NCI-H128 (cell line): ENCODE measurements around the gene F13A1.

Experiments used
- DNase-seq: peaks from one replicate; lab custom pipeline; 2025; ENCODE audit not compliant: unreplicated experiment; lab: John Stamatoyannopoulos, UW

Gene F13A1

DNA sequence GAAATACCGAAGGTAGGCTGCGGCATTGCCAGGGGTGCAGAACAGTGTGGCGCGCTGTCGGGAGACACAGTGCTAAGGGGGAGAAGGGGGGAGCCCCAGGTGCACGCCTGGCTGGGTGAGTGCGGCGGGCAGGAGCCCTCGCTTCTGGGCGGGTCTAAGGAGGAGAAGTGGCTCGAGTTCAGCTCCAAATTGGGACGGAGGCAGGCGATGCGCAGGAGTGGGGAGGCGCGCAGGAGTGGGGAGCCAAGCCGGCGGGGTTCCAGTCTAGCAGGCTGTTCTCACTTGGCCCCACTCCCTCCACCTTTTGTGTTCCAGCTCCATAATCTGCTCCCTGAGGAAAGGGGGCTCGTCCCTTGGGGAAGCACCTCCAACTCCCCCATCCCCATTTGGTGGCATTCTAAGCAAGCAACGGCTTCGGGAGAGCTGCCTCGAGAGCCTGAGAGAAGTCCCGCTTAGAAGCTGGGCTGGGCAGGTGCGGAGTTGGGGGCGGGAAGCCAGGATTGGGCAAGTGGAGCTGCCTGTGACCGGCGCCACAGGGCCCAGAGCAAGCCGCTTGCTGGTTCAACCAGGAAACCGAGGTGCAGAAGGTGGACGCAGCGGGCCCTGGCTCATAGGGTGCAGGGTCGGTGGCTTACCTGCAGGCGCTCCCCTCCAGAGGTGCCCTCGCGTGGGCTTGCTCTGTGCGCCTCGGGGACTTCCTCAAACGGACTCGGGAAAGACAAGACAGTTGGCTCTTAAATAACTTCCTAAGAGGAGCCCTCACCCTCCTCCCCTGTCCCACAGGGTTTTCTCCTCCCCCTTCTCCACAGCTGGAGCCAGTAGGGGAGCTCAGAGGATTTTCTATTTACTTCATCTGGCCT is at the start of gene F13A1:
TSS of gene F13A1 (minus strand) at position 711 of the 860 bp plus-strand sequence. CDS start 1,998 bp downstream, outside the sequence.
- DNase-seq = no peak

DNA sequence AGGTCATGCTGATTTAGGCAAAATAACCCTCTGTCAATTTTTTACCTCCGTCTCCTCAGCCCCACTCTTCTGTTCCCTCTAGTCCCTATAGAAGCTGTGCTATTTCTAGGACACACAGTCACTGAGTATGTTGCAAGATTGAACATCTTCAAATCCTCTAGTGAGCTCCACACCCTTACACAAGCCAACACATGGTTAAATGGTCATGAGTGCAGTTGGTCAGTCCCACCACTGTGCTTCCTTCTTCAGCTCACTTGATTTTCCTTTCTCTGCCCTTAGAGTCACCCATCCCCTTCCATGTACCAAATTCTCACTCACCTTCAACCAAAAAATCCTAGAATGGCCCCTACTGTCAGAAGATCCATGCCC is 48.2 kb upstream of the F13A1 start:
- DNase-seq = no peak

DNA sequence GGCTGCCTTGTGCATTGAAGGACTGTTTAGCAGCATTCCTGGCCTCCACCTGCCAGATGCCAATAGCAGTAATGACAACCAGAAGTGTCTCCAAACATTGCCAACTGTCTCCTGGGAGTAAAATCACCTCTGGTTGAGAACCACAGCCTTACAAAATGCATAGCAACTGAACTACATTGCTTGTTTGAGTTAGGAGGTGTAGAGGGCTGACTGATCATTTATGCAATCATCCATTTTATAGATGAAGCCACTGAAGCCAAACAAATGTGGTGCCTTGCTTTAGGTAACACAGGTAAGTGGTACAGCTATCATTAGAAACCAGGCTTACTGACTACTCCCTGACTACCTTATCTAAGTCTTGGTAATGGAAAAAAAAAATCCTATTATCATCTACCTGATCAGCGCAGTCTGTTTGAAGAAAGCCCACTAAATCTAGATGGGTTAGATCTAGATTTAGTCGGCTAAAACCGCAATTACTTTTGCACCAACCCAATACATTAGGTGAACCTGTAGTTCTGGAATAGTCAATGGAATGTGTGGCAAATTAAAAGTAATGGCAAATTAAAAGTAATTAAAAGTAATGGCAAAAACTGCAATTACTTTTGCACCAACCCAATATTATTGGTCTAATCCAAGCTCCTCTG is 47.7 kb upstream of the F13A1 start:
- DNase-seq = no peak

DNA sequence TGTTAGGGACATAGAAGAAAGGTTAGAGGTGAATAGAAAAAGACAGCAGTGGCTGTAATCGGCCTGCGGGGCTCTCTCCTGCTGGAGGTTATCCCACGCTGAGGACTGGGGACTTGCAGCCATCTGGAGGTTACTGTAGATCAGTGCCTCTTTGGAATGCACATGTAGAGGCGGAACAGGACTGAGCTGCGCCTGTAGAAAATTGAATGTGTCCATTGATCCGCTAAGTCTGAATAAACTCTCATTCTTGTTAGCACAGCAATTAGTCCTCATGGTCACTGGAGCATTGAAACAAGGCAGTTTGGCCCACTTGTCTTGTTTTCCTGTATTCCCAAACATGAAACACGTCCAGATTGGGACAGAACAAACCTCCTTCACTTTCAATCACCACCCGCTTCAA is 46.3 kb upstream of the F13A1 start:
- no peak for DNase-seq

DNA sequence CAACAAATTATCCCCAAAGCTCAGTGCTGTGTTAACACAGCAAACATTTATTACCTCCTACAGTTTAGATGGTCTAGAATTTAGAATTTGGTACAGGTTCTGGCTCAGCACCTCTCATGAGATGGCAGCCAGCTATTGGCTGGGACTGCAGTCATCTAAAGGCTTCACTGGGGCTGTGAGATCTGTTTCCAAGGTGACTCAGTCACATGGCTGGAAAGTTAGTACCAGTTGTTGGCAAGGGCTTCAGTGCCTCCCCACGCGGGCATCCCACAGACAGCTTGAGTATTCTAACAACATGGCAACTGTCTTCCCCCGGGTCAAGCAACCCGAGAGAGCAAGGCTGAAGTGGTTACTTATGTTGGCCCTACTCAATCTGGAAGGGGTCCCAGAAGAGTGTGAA is 44.8 kb upstream of the F13A1 start:
- DNase-seq = no peak

DNA sequence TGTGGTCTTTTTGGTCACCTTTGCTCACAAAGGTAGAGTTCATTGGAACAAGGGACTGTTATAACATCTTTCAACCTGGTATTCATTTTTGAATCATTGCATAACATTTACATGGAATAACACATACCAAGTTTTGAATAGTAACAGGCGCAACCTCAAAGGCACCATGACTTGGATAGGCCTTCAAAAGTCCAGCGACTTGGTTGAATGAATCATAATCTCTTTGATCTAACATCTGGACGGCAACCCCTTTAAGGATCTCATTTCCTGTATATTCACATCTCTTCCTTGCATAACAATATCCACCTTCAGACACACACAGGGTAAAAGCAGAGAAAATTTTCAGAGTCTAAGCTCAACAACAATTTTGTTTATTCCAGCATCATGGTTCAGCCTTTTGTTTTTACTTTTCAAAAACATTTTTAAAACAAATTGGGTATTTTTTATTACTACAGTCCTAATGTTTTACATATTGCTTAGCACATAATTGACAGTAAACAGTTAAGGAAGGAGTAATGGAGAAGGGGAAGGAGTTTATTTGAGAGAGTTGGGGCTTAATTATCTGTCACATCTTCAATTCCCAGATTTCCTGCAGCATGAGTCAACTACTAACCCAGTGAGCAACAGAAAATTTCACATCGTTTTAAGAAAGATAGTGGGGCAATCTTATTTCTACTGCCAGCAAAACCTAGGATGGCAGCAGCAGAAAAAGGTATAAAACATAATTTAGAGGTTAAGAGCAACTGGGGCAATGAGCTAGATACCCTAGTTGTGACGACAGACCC is 41.8 kb upstream of the F13A1 start:
- DNase-seq = no peak

DNA sequence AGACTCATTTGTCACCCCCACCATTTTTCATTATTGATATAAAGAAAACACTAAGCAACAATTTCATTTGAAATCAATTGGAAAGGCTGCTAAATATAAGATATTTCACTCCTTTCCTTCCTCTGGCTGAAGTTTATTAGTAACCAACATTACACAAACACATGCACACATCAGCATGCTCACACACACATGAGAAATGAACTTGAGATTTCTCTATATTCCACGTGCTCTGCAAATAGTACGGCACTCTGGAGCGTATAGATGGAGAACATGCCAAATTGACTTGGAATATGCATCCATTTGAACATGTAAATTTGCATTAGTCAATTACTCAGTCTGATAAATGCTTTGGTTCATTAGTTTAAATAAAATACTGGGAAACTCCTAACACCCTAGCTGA is 37.1 kb upstream of the F13A1 start:
- DNase-seq = no peak

DNA sequence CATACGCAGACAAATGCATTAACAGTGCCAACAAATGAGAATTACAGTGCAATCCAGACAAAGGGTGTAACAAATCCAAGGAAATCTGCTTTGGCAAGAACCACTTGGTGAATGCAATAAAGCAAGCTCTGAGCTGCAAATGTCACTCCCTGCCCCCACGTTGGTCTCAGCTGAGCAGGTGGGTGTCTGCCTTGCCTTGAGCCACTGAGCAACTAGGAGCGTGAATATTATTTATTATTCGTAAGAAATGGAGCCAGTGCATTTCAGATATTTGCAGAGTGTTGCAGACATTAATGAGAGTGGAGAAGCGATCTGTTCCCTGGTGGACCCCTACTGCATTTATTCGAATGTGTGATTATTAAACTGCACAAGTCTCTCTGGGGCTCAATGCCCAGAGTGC is 36.6 kb upstream of the F13A1 start:
- DNase-seq = no peak

DNA sequence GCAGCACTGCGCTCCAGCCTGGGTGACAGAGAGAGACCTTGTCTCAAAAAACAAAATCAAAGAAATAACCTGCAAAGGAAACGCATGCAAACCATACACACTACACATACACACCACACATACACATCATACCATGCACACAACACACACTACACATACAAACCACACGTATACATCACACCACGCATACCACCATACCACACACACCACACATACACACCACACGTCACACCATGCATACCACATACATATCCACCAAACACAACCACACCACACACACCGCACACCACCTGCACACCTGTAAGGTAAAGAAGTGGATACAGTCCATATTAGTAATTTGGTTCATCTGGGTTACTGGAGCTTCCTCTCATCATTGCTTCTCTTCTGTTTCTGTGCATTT is 32.3 kb upstream of the F13A1 start:
- DNase-seq = no peak

DNA sequence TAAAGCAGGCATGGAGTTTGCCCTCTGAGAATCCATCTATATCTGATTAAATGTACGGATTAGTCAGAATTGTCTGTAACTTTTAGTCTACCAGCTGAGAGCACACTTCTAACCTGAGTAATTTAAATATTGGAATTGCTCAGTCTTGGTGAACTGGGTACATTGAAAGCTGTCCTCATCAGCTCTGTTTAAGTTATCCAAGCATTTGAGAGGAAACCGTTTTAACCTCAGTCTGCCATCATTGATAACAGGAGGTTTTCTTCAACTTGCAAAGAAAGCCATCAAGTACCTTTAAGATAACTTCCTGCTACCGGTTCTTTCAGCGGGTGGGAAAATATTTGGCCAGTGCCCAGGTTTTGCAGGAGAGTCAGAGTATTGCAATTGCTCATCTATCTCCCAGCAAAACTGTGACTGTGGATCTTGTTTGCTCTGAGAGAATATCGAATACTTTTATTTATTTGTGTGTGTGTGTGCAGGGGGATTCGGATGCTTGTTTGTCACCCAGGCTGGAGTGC is 31.1 kb upstream of the F13A1 start:
- DNase-seq = no peak

DNA sequence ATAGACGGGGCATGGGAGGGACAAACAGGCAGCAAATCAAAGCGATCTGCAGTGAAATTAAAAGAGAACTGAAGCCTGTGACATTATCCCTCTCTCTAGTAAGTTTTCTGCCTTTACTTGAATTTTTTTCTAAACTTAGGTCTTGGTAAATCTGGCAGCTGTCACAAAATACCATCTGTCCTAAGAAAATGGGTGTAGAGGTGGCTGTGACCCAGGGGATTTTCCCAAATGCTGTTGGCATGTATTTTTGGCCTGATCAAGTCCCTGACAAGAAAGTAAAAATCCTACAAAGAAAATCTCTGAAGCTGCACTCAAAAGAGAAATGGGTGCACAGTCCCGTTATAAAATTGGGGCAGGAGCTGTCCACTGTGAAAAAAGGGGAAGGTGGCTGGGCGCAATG is 30.2 kb upstream of the F13A1 start:
- no peak for DNase-seq

DNA sequence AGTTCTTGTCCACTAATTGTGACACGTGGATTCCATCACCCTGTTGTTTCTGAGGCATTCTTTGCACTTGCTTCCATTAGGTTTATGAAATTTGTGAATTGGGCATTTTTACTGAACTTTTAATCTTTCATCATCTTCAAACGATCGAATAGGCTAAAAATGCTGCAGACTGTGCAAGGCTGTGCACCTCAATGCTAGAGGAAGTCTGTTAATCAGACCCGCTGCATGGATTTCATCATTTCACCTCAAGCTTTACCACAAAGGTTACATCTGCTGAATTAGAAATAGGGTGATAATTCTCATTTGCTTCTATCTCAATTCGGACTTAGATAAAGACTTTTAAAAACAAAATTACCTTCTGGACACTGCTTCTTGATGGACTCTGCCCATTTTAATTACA is 27.8 kb upstream of the F13A1 start:
- no peak for DNase-seq

DNA sequence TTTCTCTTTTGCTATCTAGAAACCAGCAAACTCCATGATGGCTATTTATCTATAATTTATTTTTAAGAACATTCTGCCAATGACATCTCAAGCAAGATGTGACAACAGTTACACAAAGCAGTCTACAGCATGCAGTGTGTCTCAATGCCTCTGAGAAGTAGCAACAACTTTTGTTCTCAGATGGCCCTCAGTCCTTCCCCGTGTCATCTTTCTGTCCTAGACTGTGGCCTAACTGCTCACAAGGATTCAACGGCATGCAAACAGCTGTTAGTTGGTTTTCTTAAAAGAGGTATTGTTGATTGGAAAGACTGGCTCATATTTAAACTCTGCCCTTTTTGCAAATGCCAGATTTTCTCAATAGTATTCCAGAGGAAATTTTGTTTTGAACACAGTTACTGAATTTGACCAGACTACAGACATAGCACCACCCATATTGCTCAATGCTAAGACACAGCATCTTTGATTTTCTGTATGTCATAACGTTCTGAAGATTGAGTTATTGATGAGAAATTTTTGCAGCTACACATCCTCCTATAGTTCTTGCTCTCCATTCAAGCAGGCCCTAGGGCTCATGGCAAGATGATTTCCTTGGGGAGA is 26.1 kb upstream of the F13A1 start:
- no peak for DNase-seq

DNA sequence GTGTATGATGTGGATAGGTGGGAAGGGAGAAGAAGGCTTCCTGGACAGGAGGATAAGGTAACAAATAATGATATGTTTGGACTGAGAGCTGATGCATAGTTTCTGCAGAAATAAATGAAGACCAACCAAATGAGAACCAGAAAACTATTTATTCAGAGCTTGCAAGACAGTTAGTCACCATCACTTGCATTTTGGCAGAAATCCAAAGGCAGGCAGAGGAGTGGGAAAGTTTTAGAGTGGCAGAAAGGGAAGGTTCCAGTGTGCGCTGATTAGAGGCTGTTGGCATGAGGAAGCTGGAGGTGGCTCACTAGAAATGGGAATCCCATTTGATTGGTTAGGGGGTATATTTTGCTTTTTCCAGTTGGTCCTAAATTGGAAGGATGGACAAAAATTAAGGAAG is 13.0 kb upstream of the F13A1 start:
- no peak for DNase-seq

DNA sequence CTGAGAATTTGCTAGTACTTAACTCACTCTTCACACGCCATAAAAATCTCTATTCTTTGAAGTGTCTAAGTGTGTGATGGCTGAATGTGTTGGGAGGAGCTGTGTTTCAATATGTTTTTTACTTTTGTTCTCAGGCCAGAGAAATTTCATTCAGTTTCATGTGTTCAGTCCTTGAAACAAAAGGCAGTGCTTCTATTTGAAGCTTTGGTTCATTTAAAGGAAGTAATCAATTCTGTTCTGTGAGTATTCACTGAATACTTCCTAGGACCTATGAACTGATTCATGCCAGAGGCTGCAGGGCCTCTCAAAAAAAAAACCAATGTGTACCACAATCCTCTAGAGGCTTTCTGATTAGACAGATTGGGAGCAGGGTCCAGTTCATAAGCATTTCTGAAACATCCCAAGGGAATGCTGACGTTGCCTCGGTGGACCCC is 12.4 kb upstream of the F13A1 start:
- no peak for DNase-seq

DNA sequence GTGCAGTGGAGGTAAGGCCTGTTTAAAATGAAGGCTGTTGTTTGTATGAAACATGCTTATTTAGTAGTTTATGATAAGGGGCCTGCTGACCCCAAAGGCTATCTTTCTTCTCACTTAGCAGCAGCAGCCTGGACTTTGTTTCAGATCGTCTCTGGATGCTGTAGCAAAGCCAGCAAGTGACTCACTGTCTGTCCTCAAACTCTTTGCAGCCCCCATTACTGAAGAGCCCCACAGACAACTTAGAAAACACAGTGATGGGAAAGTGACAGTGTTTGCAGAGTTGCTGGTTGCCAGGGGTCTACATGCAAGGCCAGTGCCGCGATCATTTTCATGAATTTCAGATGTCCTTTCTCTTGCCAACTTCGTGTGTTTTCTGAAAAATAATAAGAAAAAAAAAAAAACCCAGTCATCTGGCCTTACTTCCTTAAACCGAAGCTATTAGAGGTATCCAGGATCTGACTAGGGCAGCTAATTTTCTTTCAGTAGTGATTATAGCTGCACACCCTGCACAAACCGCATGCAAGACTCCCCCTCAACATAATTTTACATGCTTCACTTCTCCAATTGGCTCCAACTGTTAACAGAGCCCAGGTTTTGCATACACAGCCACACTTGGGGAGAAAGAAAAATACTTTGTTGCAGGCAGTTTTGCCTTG is 11.6 kb upstream of the F13A1 start:
- no peak for DNase-seq

DNA sequence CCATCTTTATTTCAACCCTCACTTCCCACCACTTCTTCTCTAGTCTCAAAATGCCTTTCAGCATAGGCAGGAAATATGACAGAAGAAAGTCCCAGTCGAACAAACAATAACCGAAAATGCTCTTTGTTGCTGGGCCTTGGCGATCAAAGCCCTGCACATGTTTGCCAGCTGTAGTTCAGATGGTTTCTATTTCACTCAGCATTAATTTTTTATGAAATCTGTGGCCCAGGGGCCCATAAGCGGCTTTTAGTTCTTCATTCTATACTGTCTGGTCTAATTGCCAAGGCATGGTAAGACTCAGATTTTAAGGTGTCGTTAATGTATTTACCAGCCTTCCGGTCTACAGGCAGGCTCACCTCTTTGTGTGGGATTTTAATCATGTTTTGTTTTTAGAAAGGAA is 10.9 kb upstream of the F13A1 start:
- no peak for DNase-seq

DNA sequence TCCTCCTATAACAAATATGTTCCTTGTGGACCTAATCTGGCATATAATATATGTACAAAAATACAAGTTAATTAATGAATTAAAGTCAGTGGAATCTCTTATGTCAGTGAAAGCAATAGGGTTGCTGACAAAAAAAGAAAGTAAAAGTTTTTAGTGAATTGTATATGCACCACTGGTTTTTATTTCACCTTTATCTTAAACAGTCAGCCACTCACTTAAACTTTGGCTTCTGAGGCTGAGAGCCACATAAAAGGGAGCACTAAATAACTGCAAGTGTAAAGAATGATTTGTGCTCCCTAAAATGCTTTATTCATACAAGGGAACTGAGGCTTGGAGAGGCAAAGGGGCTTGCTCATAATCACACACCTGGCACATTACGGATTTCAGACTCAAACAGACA is 9.9 kb upstream of the F13A1 start:
- DNase-seq = no peak

DNA sequence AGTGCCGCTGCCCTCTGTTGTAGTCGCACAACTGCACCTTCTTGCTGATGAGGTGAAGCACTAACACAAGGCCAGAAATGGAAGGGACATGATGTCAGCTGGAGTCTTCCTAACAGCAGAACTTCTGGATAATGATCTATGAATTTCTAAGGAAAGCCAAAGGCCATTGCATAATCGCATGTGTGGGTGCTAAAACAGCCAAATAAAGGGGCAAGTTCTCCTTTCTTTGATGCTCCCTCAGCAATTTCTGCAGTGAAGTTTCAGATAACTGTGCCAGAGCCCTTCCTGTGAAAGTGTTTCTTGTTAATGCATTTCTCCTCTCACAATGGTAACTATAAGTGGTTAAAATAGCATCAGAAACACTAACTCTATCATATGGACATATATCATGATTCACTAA is 8.0 kb upstream of the F13A1 start:
- DNase-seq = no peak

DNA sequence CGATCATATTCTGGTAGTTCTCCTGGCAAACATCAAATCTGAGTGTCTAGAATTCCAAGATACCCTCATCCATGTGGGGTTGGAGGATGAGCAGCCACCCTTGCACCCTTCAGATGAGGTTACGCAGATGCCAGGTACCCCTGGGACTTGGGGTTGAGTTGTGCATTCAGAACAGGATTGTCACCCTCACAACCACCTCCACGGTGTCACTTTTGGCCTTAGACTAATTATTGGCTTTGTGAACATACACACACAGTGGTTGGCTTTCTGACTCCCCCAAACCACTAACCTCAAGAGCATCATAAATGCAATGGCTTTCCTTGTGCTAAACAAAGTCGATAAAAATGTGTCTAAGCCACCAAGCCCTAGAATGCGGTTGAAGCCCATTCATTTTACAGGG is 2.9 kb upstream of the F13A1 start:
- no peak for DNase-seq

DNA sequence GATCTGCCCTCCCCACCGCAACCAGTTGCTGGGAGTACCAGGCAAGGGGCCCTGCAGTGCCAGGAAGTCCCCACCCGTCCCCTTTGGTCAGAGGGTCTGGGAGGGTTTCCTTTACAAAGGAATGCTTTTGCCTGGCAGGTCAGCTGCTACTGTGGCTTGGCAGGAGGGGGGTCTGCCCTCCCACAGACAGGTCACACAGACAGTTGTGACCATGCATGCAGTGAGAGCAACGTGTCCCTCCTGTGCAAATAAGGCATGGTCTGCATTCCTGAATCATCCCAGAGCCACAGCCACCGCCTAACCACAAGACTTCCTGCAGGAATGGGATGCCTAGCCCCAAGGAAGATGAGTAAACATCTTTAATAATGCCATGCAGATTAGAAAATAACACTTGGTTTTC is 439 bp upstream of the F13A1 start:
- DNase-seq = no peak
